A172 (cell line): ENCODE data around the gene SIX4. TPM values are rescaled to one million over a fixed set of nuclear protein-coding genes. Genes with fewer than 3 reads are reported as not detected.

Source experiments
- total RNA-seq: library from RNA; depleted of rRNA; stranded (reverse); fragments of >200 nt; shearing (Covaris generic); gene quantifications from 2 replicates; pipeline ENCODE4 v1.2.3, GENCODE V29; 2014; rRNA removed

SIX4 gene
- total RNA-seq, 1 experiment from 2014 or later = 7.5 TPM

Other genes starting within 250 kb of the SIX4 start
- gene C14orf39, start 238.3 kb downstream of the SIX4 start, total RNA-seq = not detected in 2 replicates
- gene SIX6, start 215.2 kb downstream of the SIX4 start, total RNA-seq = not detected in 2 replicates
- gene SIX1, start 74.9 kb downstream of the SIX4 start, total RNA-seq = 1.4 and 3.2 TPM in 2 replicates
- gene MNAT1, start 10.4 kb upstream of the SIX4 start, total RNA-seq = 29.7 and 39.6 TPM in 2 replicates